GM12873 (cell line): ENCODE results near the gene TFF2.

Experiments
- CTCF ChIP-seq: IDR thresholded peaks from 2 replicates; pipeline ENCODE4 v1.5.1; 2012; ENCODE audit warnings: low read depth, mild to moderate bottlenecking, moderate library complexity, low read length, control low read depth; ENCODE audit not compliant: insufficient read depth; ENCODE audit errors: missing control alignments

TFF2 gene

DNA sequence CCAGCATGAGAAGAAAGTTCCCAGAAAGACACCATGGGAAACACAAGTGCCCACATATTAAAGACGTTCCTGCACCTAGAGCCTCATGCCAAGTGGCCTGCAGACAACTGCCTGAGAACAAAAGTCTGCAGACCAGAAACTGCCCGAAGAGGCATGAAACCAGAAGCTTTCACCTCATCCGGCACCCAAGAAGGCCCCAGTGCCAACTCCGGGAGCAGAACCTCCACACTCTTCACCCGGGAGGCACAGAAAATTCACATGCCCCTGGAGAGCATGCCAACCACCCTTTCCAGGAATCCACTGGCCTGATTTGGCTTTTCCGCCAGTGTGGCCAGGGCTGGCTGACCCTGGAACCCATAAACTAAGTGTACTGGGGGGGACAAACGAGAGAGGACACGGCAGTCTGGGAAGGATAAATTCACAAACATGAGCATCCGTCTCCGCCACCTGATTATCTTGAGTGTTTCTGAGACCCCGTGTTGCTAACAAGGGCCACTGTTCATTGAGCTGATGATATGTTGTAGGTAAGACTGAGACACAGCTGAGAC lies 6.8 kb downstream of the TFF2 start:
- no peak for TF ChIP-seq CTCF

- TF ChIP-seq CTCF = no peak
Observed at GRCh38 chr21:42343556-42343955, 7.2 kb downstream of the TFF2 start.

DNA sequence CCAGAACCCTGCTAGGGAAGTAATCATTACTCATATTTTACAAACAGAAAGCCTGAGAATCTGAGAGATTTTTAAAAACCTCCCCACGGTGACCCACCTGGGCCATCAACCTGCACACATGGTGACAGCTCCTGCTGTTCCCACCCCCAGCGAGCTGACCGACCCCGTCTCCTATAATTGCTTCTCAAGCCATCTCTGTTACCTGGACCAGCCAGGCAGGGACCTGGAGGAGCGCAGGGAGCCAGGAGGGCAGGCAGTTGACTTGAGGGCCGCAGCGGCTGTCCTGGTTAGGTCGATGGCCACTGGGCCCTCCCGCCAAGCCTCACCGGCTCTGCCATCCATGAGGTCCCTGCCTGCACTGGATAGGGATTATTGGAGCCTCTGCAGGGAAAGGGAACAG lies 7.7 kb downstream of the TFF2 start:
- no peak for TF ChIP-seq CTCF

DNA sequence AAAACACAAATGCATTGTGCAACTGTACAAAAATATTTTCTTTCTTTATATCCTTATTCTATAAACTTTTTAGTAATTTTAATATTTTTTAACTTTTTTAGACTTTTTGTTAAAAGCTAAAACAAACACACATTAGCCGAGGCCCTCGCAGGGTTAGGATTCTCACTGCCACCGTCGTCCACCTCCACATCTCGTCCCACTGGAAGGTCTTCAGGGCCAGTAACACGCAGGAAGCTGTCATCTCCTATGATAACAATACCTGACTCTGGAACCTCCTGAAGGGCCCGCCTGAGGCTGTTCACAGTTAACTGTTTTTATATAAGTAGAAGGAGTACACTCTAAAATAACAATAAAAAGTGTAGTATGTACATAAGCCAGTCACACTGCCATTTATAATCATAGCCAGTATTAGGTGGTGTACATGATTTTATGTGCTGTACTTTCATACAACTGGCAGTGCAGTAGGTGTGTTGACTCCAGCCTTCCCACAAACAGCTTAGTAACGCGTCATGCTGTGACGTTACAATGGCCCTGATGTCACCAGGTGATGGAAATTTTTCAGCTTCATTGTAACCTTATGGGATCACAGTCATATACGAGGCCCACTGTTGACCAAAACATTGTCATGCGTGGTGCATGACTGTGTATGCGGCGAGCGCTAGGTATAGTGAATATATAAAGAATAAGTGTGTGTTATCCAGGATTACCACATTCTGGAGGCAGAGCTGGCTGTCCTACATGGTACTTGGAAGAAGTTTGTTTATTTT lies 8.8 kb downstream of the TFF2 start:
- TF ChIP-seq CTCF = no peak

DNA sequence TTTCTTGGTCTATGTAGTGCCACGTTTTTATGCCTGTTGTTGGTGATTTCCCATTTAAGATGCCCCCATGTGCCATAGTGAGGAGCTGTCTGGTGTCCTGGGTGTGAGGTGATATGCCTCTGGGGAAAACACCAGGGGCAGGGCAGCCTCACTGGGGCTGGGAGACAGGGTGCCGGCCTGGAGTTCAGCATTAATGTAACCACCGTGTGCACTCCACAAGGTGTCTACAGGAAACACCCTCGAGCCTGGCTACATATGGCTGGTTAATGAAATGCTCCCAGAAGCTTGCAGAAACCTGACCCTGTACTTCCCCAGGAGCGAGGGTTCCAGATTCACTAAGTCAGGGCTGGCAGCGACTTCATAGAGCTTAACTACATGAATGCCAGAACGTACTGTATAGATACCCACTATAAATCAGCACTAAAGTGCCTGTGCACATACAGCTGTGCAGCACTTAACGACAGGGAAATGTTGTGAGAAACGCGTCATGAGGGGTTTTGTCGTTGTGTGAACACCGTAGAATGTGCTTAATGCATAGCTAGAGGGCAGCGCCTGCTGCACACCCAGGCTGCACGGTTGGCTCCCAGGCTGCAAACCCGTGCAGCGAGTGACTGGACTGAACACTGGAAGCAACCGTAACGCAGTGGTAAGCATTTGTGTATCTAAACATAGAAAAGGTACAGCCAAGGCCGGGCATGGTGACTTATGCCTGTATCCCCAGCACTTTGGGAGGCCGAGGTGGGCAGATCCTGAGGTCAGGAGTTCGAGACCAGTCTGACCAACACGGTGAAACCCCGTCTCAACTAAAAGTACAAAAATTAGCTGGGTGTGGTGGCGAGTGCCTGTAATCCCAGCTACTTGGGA lies 10.4 kb downstream of the TFF2 start:
- no peak for TF ChIP-seq CTCF

DNA sequence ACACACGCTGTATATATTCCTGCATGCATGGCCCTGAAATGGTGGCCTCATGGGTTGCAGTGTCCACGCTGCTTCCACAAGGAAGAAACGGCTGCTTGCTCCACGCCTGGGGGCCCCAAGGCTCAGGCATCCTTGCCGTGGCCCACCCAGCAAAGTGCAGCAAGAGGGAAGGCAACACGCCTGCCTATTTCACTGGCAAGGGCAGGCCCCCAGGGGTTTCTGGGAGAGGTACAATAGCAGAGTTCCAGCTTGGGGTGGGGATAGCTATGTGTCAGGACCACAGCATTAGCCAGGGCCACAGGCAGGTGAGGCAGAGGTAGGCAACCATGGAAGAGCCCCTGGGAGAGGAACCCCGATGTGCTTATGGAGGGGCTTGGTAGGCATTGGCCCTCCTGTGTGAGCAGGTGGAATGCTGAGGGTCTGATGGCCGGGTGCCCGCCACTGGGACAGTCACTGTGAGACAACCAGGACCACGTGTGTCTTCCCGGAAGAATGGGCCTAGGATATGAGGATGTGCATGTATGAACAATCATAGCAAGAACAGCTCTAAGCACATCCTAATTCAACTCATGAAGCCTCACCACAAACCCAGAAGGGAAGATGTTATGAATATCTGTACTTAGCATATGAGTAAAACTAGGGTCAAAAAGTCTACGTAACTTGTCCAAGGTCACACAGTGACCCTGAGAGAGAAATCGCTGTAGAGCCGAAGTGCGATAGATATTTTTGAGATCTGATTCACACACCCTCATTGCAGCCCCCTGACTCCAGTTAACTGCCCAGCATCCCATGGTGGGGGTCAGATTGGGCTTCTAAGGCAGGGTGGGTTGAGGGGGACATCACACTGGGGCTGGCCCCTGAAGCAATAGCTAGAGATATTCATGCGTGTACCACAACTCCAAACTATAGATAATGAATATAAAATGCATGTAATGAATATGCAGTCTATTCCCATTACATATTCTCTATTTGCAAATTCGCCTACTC lies 11.8 kb downstream of the TFF2 start:
- TF ChIP-seq CTCF = no peak
